GM12872 (cell line): ENCODE results near the gene GMDS.

ENCODE experiments used
- CTCF ChIP-seq: IDR thresholded peaks from 3 replicates; pipeline ENCODE4 v1.5.1; 2011; ENCODE audit warnings: low read depth, mild to moderate bottlenecking, low read length, moderate library complexity; ENCODE audit not compliant: insufficient read depth

Gene GMDS

GRCh38 chr6:2164481-2164880 lies 80.9 kb downstream of the GMDS start:
- no peak for TF ChIP-seq CTCF

GRCh38 chr6:2162079-2162445 lies 83.3 kb downstream of the GMDS start:
- no peak for TF ChIP-seq CTCF

GRCh38 chr6:2158596-2159271 lies 86.7 kb downstream of the GMDS start:
- TF ChIP-seq CTCF, result peak; percentile 23; the same call in 1 of the 3 replicates

GRCh38 chr6:2157441-2158127 lies 87.8 kb downstream of the GMDS start:
- TF ChIP-seq CTCF, result no peak

DNA sequence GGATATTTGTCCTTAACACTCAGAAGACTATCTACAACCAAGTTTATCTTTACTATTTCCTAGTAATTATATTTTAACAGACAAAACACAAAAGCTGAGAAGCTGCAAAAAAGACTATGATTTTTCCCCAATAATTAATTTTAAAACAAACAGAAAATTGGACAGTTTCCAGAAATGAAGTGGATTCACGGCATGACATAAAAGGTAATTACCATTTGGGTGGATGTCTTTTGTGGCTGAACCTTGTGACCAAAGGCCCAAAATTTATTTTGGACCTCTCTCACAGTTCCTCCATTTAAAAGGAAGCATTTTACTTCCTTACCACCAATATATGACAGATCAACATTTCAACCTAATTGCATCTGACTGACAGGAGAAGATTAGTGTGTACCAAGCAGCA lies 90.2 kb downstream of the GMDS start:
- TF ChIP-seq CTCF, result no peak

- no peak for TF ChIP-seq CTCF
Observed at GRCh38 chr6:2149361-2150006, 95.9 kb downstream of the GMDS start.

GRCh38 chr6:2148748-2149147 lies 96.7 kb downstream of the GMDS start:
- no peak for TF ChIP-seq CTCF
